EL (cell line): ENCODE measurements around the gene SPATA46.

ENCODE experiments used
- DNase-seq: peaks from one replicate; pipeline ENCODE4 v3.0.0-alpha.2; 2016

The SPATA46 gene

GRCh38 chr1:162390396-162391185 is 13.9 kb upstream of the SPATA46 start:
- no peak for DNase-seq

GRCh38 chr1:162389971-162390370 is 13.3 kb upstream of the SPATA46 start:
- no peak for DNase-seq

- peak; percentile 70 for DNase-seq
Measured at GRCh38 chr1:162389021-162389818, 12.6 kb upstream of the SPATA46 start.

GRCh38 chr1:162388615-162389014 is 12.0 kb upstream of the SPATA46 start:
- DNase-seq: no peak

- DNase-seq: no peak
Measured at GRCh38 chr1:162388083-162388594, 11.5 kb upstream of the SPATA46 start.

GRCh38 chr1:162387226-162388082 is 10.8 kb upstream of the SPATA46 start:
- no peak for DNase-seq

- no peak for DNase-seq
Measured at GRCh38 chr1:162386292-162387225, 9.9 kb upstream of the SPATA46 start.

- no peak for DNase-seq
Measured at GRCh38 chr1:162385702-162386101, 9.0 kb upstream of the SPATA46 start.

- DNase-seq: no peak
Measured at GRCh38 chr1:162385280-162385623, 8.6 kb upstream of the SPATA46 start.

- no peak for DNase-seq
Measured at GRCh38 chr1:162384601-162385279, 8.1 kb upstream of the SPATA46 start.

GRCh38 chr1:162384116-162384515 is 7.5 kb upstream of the SPATA46 start:
- DNase-seq: no peak

- no peak for DNase-seq
Measured at GRCh38 chr1:162383516-162383915, 6.9 kb upstream of the SPATA46 start.

GRCh38 chr1:162383091-162383490 is 6.4 kb upstream of the SPATA46 start:
- DNase-seq: no peak

GRCh38 chr1:162381941-162382750 is 5.5 kb upstream of the SPATA46 start:
- DNase-seq: no peak

- no peak for DNase-seq
Measured at GRCh38 chr1:162381383-162381782, 4.7 kb upstream of the SPATA46 start, which contains the start of gene C1orf226. Gene C1orf226, plus strand, starts transcription at chr1:162381728. Its CDS starts 174 bp downstream, at chr1:162381902.

- DNase-seq: no peak
Measured at GRCh38 chr1:162380061-162380846, 3.6 kb upstream of the SPATA46 start.

GRCh38 chr1:162375463-162375862 is 1.2 kb downstream of the SPATA46 start:
- DNase-seq: no peak

GRCh38 chr1:162374406-162374805 is 2.2 kb downstream of the SPATA46 start:
- no peak for DNase-seq

GRCh38 chr1:162373541-162374260 is 3.0 kb downstream of the SPATA46 start:
- DNase-seq: peak; percentile 80
